ENCODE results near the gene FERMT1.
"Not testable (repeated sequence)": the region's sequence is repeated elsewhere in the genome, so short reads cannot be mapped to it uniquely, and the experiment has no call there.

Gene FERMT1

GRCh38 chr20:6038256-6038655, 84.6 kb downstream of the FERMT1 start:
- DNase-seq: no peak

GRCh38 chr20:6037082-6037481, 85.7 kb downstream of the FERMT1 start:
- no peak for DNase-seq

GRCh38 chr20:6036213-6036612, 86.6 kb downstream of the FERMT1 start:
- no peak for DNase-seq

- no peak for DNase-seq
These were observed 88.5 kb downstream of the FERMT1 start for GRCh38 chr20:6034134-6034969.

GRCh38 chr20:6032907-6033306, 89.9 kb downstream of the FERMT1 start:
- DNase-seq: not testable (repeated sequence)

GRCh38 chr20:6030453-6031080, 92.3 kb downstream of the FERMT1 start:
- no peak for DNase-seq

- DNase-seq: no peak
These were observed 93.3 kb downstream of the FERMT1 start for GRCh38 chr20:6029538-6029937.

GRCh38 chr20:6028818-6029217, 94.0 kb downstream of the FERMT1 start:
- no peak for DNase-seq

- no peak for DNase-seq
These were observed 96.8 kb downstream of the FERMT1 start for GRCh38 chr20:6026051-6026450.
